H9 (cell line): ENCODE measurements around the gene KRT8. TPM values are rescaled to one million over a fixed set of nuclear protein-coding genes. Genes with fewer than 3 reads are reported as not detected.

Experiments
- DNase-seq: peaks from one replicate; pipeline ENCODE4 v3.0.0-alpha.2; 2017
- H2AFZ ChIP-seq: one replicate; pipeline ENCODE4 v1.6.1; 2013; ENCODE audit warnings: mild to moderate bottlenecking, low read length, control low read depth, moderate library complexity
- H2AK5ac ChIP-seq: 2 replicates; pipeline ENCODE4 v1.6.1; 2013; ENCODE audit warnings: low read length, control low read depth, mixed read lengths; ENCODE audit not compliant: insufficient read length
- H2BK120ac ChIP-seq: one replicate; pipeline ENCODE4 v1.6.1; 2013; ENCODE audit warnings: low read depth, mild to moderate bottlenecking, low read length, control low read depth, inconsistent platforms; ENCODE audit not compliant: poor library complexity, severe bottlenecking
- H2BK12ac ChIP-seq: 2 replicates; pipeline ENCODE4 v1.6.1; 2013; ENCODE audit warnings: low read length, control low read depth, mixed read lengths, low read depth; ENCODE audit not compliant: insufficient read length
- H2BK15ac ChIP-seq: 2 replicates; pipeline ENCODE4 v1.6.1; 2013; ENCODE audit warnings: low read depth, low read length, control low read depth
- H2BK20ac ChIP-seq: one replicate; pipeline ENCODE4 v1.6.1; 2013; ENCODE audit warnings: low read depth, mild to moderate bottlenecking, low read length, control low read depth, inconsistent platforms; ENCODE audit not compliant: poor library complexity, severe bottlenecking
- H2BK5ac ChIP-seq: 2 replicates; pipeline ENCODE4 v1.6.1; 2013; ENCODE audit warnings: low read length, control low read depth, mixed read lengths; ENCODE audit not compliant: insufficient read length
- H3K14ac ChIP-seq: 2 replicates; pipeline ENCODE4 v1.6.1; 2013; ENCODE audit warnings: low read length, control low read depth; ENCODE audit not compliant: insufficient read depth
- H3K18ac ChIP-seq: 2 replicates; pipeline ENCODE4 v1.6.1; 2013; ENCODE audit warnings: low read depth, mild to moderate bottlenecking, mixed read lengths, low read length, control low read depth; ENCODE audit not compliant: insufficient read length
- H3K23ac ChIP-seq: 2 replicates; pipeline ENCODE4 v1.6.1; 2013; ENCODE audit warnings: low read length, control low read depth, mixed read lengths, low read depth; ENCODE audit not compliant: insufficient read length
- H3K23me2 ChIP-seq: 2 replicates; pipeline ENCODE4 v1.6.1; 2013; ENCODE audit warnings: low read depth, mild to moderate bottlenecking, mixed read lengths, low read length, control low read depth; ENCODE audit not compliant: insufficient read length, poor library complexity, severe bottlenecking
- H3K27ac ChIP-seq: 2 replicates; pipeline ENCODE4 v1.5.1; 2013; ENCODE audit warnings: low read length, control low read depth, mixed read lengths, low read depth; ENCODE audit not compliant: insufficient read length
- H3K27me3 ChIP-seq: 2 replicates; pipeline ENCODE4 v1.6.1; 2013; ENCODE audit warnings: low read length, control low read depth, inconsistent platforms; ENCODE audit not compliant: insufficient read depth
- H3K4ac ChIP-seq: 2 replicates; pipeline ENCODE4 v1.6.1; 2013; ENCODE audit warnings: low read depth, mild to moderate bottlenecking, control low read depth, inconsistent platforms, low read length, moderate library complexity
- H3K4me1 ChIP-seq: 2 replicates; pipeline ENCODE4 v1.6.1; 2013; ENCODE audit warnings: low read length, control low read depth, inconsistent platforms; ENCODE audit not compliant: insufficient read depth
- H3K4me2 ChIP-seq: 2 replicates; pipeline ENCODE4 v1.6.1; 2013; ENCODE audit warnings: low read length, control low read depth, mixed read lengths; ENCODE audit not compliant: insufficient read length, insufficient read depth
- H3K56ac ChIP-seq: 2 replicates; pipeline ENCODE4 v1.6.1; 2013; ENCODE audit warnings: low read depth, mild to moderate bottlenecking, mixed read lengths, low read length, control low read depth; ENCODE audit not compliant: insufficient read length
- H3K79me1 ChIP-seq: 2 replicates; pipeline ENCODE4 v1.6.1; 2013; ENCODE audit warnings: low read depth, mild to moderate bottlenecking, moderate library complexity, low read length, control low read depth, inconsistent platforms; ENCODE audit not compliant: insufficient read depth, poor library complexity, severe bottlenecking
- H3K79me2 ChIP-seq: 2 replicates; pipeline ENCODE4 v1.6.1; 2013; ENCODE audit warnings: low read length, control low read depth, inconsistent platforms; ENCODE audit not compliant: insufficient read depth
- H3K9ac ChIP-seq: 2 replicates; pipeline ENCODE4 v1.6.1; 2013; ENCODE audit warnings: low read length, control low read depth, mixed read lengths; ENCODE audit not compliant: insufficient read length; ENCODE audit errors: extremely low read depth
- H3K9me3 ChIP-seq: one replicate; pipeline ENCODE4 v1.6.1; 2013; ENCODE audit warnings: low read depth, low read length, inconsistent platforms; ENCODE audit not compliant: control insufficient read depth
- H3T11ph ChIP-seq: one replicate; pipeline ENCODE4 v1.6.1; 2013; ENCODE audit warnings: mild to moderate bottlenecking, low read length, control low read depth, inconsistent platforms
- H4K20me1 ChIP-seq: one replicate; pipeline ENCODE4 v1.6.1; 2013; ENCODE audit not compliant: control insufficient read depth, insufficient read length, insufficient read depth
- H4K5ac ChIP-seq: 2 replicates; pipeline ENCODE4 v1.6.1; 2013; ENCODE audit warnings: low read depth, mild to moderate bottlenecking, mixed read lengths, low read length, control low read depth; ENCODE audit not compliant: insufficient read length
- H4K8ac ChIP-seq: replicated peaks from 2 replicates; pipeline ENCODE4 v1.6.1; 2013; ENCODE audit warnings: low read length, control low read depth, mixed read lengths, low read depth; ENCODE audit not compliant: insufficient read length
- H4K91ac ChIP-seq: 2 replicates; pipeline ENCODE4 v1.6.1; 2013; ENCODE audit warnings: low read depth, mild to moderate bottlenecking, moderate library complexity, mixed read lengths, low read length, control low read depth; ENCODE audit not compliant: insufficient read length
- H3K27ac Mint-ChIP-seq, 3 experiments: 2 replicates in 2 of 3; 3 replicates in 1 of 3; pipeline ENCODE4 v1.8.0; 2020 to 2021; ENCODE audit warnings: mixed read lengths in 3 of 3, mild to moderate bottlenecking in 1 of 3, moderate library complexity in 1 of 3
- H3K27me3 Mint-ChIP-seq: 2 replicates; pipeline ENCODE4 v1.8.0; 2021; ENCODE audit warnings: low read depth, mild to moderate bottlenecking, moderate library complexity, mixed read lengths
- H3K36me3 Mint-ChIP-seq, 3 experiments: 2 replicates in 2 of 3; 3 replicates in 1 of 3; pipeline ENCODE4 v1.8.0; 2020 to 2021; ENCODE audit warnings: low read depth in 3 of 3, mixed read lengths in 3 of 3; ENCODE audit not compliant: insufficient read depth in 1 of 3
- H3K4me1 Mint-ChIP-seq, 2 experiments: 2 replicates each; pipeline ENCODE4 v1.8.0; 2020; ENCODE audit warnings: mixed read lengths in 2 of 2
- H3K4me3 Mint-ChIP-seq, 2 experiments: 2 replicates in 1 of 2; 3 replicates in 1 of 2; pipeline ENCODE4 v1.8.0; 2020 to 2021; ENCODE audit warnings: mild to moderate bottlenecking in 2 of 2, mixed read lengths in 2 of 2, moderate library complexity in 1 of 2
- H3K9me3 Mint-ChIP-seq, 2 experiments: 2 replicates in 1 of 2; 3 replicates in 1 of 2; pipeline ENCODE4 v1.8.0; 2020; ENCODE audit warnings: mild to moderate bottlenecking in 2 of 2, mixed read lengths in 2 of 2, moderate library complexity in 1 of 2
- WGBS: extraction: QIAGEN DNeasy Blood & Tissue Kit; methylation state at CpG from one replicate; pipeline ENCODE4 v1.1.7; 2013; ENCODE audit warnings: missing lambda C conversion rate, low lambda C conversion rate, mixed read lengths; ENCODE audit not compliant: insufficient read length; ENCODE audit errors: extremely low coverage; 5-methylcytosine and 5-hydroxymethylcytosine counted together
- total RNA-seq: library from RNA; stranded (reverse); gene quantifications from 2 replicates; pipeline ENCODE4 v1.2.1, GENCODE V29; 2021
- TF ChIP-seq, protein P1 (sequence below): fragments of 200-600 bp; sonication (generic); conservative IDR thresholded peaks from 3 replicates; pipeline ENCODE4 v1.8.0; 2021; ENCODE audit warnings: antibody characterized with exemption, mild to moderate bottlenecking

KRT8 gene
- total RNA-seq, 1 experiment from 2014 or later, result 244 TPM

DNA sequence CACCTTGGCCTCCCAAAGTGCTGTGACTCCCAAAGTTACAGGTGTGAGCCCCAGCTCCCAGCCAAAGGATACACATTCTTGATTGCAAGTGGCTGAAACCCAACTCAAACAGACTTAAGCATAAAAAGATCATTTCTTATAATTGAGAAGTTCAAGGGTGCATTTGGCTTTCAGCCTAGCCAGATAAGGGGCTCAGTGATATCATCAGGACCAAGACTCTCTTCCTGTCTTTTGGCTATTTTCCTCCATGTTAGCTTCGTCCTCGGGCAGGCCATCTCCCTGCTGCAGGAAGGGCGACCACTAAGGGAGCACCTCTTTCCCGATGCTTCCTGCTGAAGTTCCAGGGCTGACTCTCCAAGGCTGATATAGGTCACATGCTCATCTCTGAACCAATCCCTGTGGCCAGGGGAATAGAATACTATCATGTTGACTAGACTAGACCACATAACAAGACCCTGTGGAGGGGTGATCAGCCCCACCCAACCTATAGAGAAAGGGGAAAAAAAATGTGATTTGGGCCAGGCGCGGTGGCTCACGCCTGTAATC lies 9.8 kb upstream of the KRT8 start:
- Histone ChIP-seq H3K27me3 (no peaks in the 10 kb centered on the region), H3K79me1 (no peaks in the 10 kb centered on the region), H2AK5ac (no peak overlapping the region), H4K5ac (no peak overlapping the region), H3K79me2 (no peaks in the 10 kb centered on the region), H3K9me3 (no peaks in the 10 kb centered on the region), H3K23me2 (no peaks in the 10 kb centered on the region), H3K23ac (no peak overlapping the region), H4K91ac (no peak overlapping the region), H2BK15ac (no peak overlapping the region), H4K20me1 (peaks cover 2% of the 10 kb centered on the region), H3K18ac (no peak overlapping the region), H3T11ph (no peak overlapping the region), H3K4ac (no peak overlapping the region), H2BK12ac (no peak overlapping the region), H3K4me1 (peaks cover 6% of the 10 kb centered on the region; the same call in 1 of the 2 replicates), H2AFZ (no peak overlapping the region), H3K9ac (no peak overlapping the region), H2BK20ac (no peak overlapping the region), H3K27ac (no peak overlapping the region), H2BK120ac (no peak overlapping the region), H3K14ac (no peak overlapping the region), H4K8ac (no peak overlapping the region), H3K56ac (no peak overlapping the region), H3K4me2 (no peak overlapping the region), H2BK5ac (no peak overlapping the region)
- TF ChIP-seq, protein P1, sequence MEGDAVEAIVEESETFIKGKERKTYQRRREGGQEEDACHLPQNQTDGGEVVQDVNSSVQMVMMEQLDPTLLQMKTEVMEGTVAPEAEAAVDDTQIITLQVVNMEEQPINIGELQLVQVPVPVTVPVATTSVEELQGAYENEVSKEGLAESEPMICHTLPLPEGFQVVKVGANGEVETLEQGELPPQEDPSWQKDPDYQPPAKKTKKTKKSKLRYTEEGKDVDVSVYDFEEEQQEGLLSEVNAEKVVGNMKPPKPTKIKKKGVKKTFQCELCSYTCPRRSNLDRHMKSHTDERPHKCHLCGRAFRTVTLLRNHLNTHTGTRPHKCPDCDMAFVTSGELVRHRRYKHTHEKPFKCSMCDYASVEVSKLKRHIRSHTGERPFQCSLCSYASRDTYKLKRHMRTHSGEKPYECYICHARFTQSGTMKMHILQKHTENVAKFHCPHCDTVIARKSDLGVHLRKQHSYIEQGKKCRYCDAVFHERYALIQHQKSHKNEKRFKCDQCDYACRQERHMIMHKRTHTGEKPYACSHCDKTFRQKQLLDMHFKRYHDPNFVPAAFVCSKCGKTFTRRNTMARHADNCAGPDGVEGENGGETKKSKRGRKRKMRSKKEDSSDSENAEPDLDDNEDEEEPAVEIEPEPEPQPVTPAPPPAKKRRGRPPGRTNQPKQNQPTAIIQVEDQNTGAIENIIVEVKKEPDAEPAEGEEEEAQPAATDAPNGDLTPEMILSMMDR, result no peak
- H3K9me3 Mint-ChIP-seq, result no peaks in the 10 kb centered on the region
- peak; percentile 31 for DNase-seq
- peaks cover 11% of the 10 kb centered on the region for H3K27me3 Mint-ChIP-seq
- H3K36me3 Mint-ChIP-seq, result no peaks in the 10 kb centered on the region
- WGBS, result no CpG with 5 or more reads among the region's 7 CpGs
- no peak overlapping the region for H3K27ac Mint-ChIP-seq
- peaks cover 14 to 15% of the 10 kb centered on the region in 2 experiments for H3K4me1 Mint-ChIP-seq
- peak overlapping the region in 1 of 2 experiments; percentile 24; a peak in 1 of 5 replicates for H3K4me3 Mint-ChIP-seq
